ENCODE measurements around the gene DDR1.
"Not testable (repeated sequence)": the region's sequence is repeated elsewhere in the genome, so short reads cannot be mapped to it uniquely, and the experiment has no call there.

DDR1 gene

GRCh38 chr6:30926644-30927043 is 42.3 kb downstream of the DDR1 start:
- Histone ChIP-seq H3K4me3 (ENCODE audit: insufficient read length, low read depth) (no peak overlapping the region), H3K9me3 (ENCODE audit: insufficient read depth, low read length) (peaks cover 19% of the 10 kb centered on the region; the same call in 1 of the 2 replicates), H3K27me3 (ENCODE audit: insufficient read depth, insufficient read length) (no peaks in the 10 kb centered on the region), H3K36me3 (ENCODE audit: insufficient read depth, insufficient read length, low read length) (peaks cover 58% of the 10 kb centered on the region), H3K4me1 (ENCODE audit: insufficient read depth, insufficient read length) (peaks cover 5% of the 10 kb centered on the region), H3K9ac (ENCODE audit: insufficient read length, low read depth) (no peak overlapping the region)
- TF ChIP-seq ZNF274 (IDR thresholded peaks at IDR 0.05; ENCODE audit: low read depth, low read length), result no peak
- TF ChIP-seq SUZ12 (IDR thresholded peaks at IDR 0.05; ENCODE audit: extremely low read depth, insufficient read depth, insufficient read length), result no peak
- no peak for TF ChIP-seq YY1 (IDR thresholded peaks at IDR 0.05; ENCODE audit: insufficient read depth, insufficient read length)
- DNase-seq (ENCODE audit: low read depth, low spot score), result no peak

DNA sequence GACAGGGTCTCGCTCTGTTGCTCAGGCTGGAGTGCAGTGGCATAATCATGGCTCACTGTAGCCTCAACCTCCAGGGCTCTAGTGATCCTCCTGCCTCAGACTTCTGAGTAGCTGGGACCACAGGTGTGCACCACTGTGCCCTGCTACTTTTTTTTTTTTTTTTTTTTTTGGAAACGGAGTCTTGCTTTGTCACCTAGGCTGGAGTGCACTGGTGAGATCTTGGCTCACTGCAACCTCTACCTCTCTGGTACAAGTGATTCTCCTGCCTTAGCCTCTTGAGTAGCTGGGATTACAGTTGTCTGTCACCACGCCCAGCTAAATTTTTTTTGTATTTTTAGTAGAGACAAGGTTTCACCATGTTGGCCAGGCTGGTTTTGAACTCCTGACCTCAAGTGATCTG is 42.8 kb downstream of the DDR1 start:
- H3K27me3 ChIP-seq (ENCODE audit: insufficient read depth, insufficient read length); DNase-seq (ENCODE audit: low read depth, low spot score); H3K4me3 ChIP-seq (ENCODE audit: insufficient read length, low read depth); H3K9ac ChIP-seq (ENCODE audit: insufficient read length, low read depth); H3K4me1 ChIP-seq (ENCODE audit: insufficient read depth, insufficient read length): not testable (repeated sequence)
- Histone ChIP-seq H3K36me3 (ENCODE audit: insufficient read depth, insufficient read length, low read length) (peaks cover 55% of the 10 kb centered on the region), H3K9me3 (ENCODE audit: insufficient read depth, low read length) (peaks cover 19% of the 10 kb centered on the region; the same call in 1 of the 2 replicates)

- H3K9ac ChIP-seq (ENCODE audit: insufficient read length, low read depth), result no peak overlapping the region
- H3K27me3 ChIP-seq (ENCODE audit: insufficient read depth, insufficient read length), result no peaks in the 10 kb centered on the region
- H3K4me1 ChIP-seq (ENCODE audit: insufficient read depth, insufficient read length), result no peaks in the 10 kb centered on the region
- TF ChIP-seq SUZ12 (IDR thresholded peaks at IDR 0.05; ENCODE audit: extremely low read depth, insufficient read depth, insufficient read length) (no peak), ZNF274 (IDR thresholded peaks at IDR 0.05; ENCODE audit: low read depth, low read length) (no peak), YY1 (IDR thresholded peaks at IDR 0.05; ENCODE audit: insufficient read depth, insufficient read length) (no peak)
- peaks cover 19% of the 10 kb centered on the region; the same call in 1 of the 2 replicates for H3K9me3 ChIP-seq (ENCODE audit: insufficient read depth, low read length)
- peaks cover 40% of the 10 kb centered on the region for H3K36me3 ChIP-seq (ENCODE audit: insufficient read depth, insufficient read length, low read length)
- no peak overlapping the region for H3K4me3 ChIP-seq (ENCODE audit: insufficient read length, low read depth)
- no peak for DNase-seq (ENCODE audit: low read depth, low spot score)
Measured at GRCh38 chr6:30928677-30929076, 44.4 kb downstream of the DDR1 start.

DNA sequence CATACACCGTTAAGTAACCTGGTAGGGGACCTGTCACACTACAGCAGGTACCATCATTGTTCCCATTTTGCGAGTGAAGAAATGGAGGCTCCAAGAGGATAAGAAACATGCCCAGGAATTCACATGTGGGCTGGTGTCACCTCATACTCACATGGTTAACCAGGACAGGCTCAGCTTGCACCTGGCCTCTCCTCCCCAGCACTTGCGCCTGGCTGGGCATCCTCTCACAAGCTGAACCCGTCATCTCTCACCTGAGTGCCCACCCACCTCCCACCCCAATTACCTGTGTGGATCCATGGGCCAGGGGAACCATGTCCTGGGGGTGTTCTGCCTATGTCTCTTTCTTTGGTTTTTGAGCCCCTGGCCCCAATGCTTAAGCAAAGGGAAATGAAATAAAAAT is 46.2 kb downstream of the DDR1 start:
- no peak for TF ChIP-seq SUZ12 (IDR thresholded peaks at IDR 0.05; ENCODE audit: extremely low read depth, insufficient read depth, insufficient read length)
- TF ChIP-seq YY1 (IDR thresholded peaks at IDR 0.05; ENCODE audit: insufficient read depth, insufficient read length), result no peak
- TF ChIP-seq ZNF274 (IDR thresholded peaks at IDR 0.05; ENCODE audit: low read depth, low read length), result no peak
- Histone ChIP-seq H3K4me3 (ENCODE audit: insufficient read length, low read depth) (no peak overlapping the region), H3K9me3 (ENCODE audit: insufficient read depth, low read length) (peaks cover 19% of the 10 kb centered on the region; the same call in 1 of the 2 replicates), H3K36me3 (ENCODE audit: insufficient read depth, insufficient read length, low read length) (peaks cover 29% of the 10 kb centered on the region), H3K9ac (ENCODE audit: insufficient read length, low read depth) (no peak overlapping the region), H3K27me3 (ENCODE audit: insufficient read depth, insufficient read length) (no peaks in the 10 kb centered on the region), H3K4me1 (ENCODE audit: insufficient read depth, insufficient read length) (no peaks in the 10 kb centered on the region)
- no peak for DNase-seq (ENCODE audit: low read depth, low spot score)

DNA sequence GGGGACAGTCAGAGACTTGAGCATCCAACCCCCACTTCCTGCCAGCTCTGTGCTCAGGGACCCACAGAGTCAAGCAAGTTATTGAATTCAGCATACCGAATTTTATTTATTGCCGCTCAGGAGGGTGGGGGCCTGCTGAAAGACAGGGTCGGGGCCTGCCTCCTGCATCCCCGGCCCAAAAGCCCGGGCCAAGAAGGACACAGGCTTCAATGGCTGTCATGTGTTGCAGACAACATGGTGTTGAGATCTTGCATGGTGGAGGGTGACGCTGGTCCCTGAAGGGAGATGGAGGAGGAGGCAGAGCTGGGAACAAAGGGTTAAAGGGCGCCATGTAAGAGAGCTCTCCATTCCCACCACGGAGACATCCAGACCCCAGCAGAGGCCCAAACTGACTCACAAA is 47.0 kb downstream of the DDR1 start:
- no peak for DNase-seq (ENCODE audit: low read depth, low spot score)
- H3K36me3 ChIP-seq (ENCODE audit: insufficient read depth, insufficient read length, low read length), result peaks cover 22% of the 10 kb centered on the region
- H3K4me1 ChIP-seq (ENCODE audit: insufficient read depth, insufficient read length), result no peaks in the 10 kb centered on the region
- no peak overlapping the region for H3K9ac ChIP-seq (ENCODE audit: insufficient read length, low read depth)
- no peak overlapping the region for H3K4me3 ChIP-seq (ENCODE audit: insufficient read length, low read depth)
- peaks cover 19% of the 10 kb centered on the region; the same call in 1 of the 2 replicates for H3K9me3 ChIP-seq (ENCODE audit: insufficient read depth, low read length)
- TF ChIP-seq SUZ12 (IDR thresholded peaks at IDR 0.05; ENCODE audit: extremely low read depth, insufficient read depth, insufficient read length), result no peak
- no peak for TF ChIP-seq ZNF274 (IDR thresholded peaks at IDR 0.05; ENCODE audit: low read depth, low read length)
- TF ChIP-seq YY1 (IDR thresholded peaks at IDR 0.05; ENCODE audit: insufficient read depth, insufficient read length), result no peak
- no peaks in the 10 kb centered on the region for H3K27me3 ChIP-seq (ENCODE audit: insufficient read depth, insufficient read length)

- DNase-seq (ENCODE audit: low read depth, low spot score), result no peak
- H3K9me3 ChIP-seq (ENCODE audit: insufficient read depth, low read length), result peaks cover 19% of the 10 kb centered on the region; the same call in 1 of the 2 replicates
- no peak for TF ChIP-seq ZNF274 (IDR thresholded peaks at IDR 0.05; ENCODE audit: low read depth, low read length)
- TF ChIP-seq YY1 (IDR thresholded peaks at IDR 0.05; ENCODE audit: insufficient read depth, insufficient read length), result no peak
- TF ChIP-seq SUZ12 (IDR thresholded peaks at IDR 0.05; ENCODE audit: extremely low read depth, insufficient read depth, insufficient read length), result no peak
- no peak within 1 kb of the TSS for H3K9ac ChIP-seq (ENCODE audit: insufficient read length, low read depth)
- no peak within 1 kb of the TSS for H3K4me3 ChIP-seq (ENCODE audit: insufficient read length, low read depth)
- no peaks in the 10 kb centered on the region for H3K4me1 ChIP-seq (ENCODE audit: insufficient read depth, insufficient read length)
- peaks cover 16% of the 10 kb centered on the region for H3K36me3 ChIP-seq (ENCODE audit: insufficient read depth, insufficient read length, low read length)
- H3K27me3 ChIP-seq (ENCODE audit: insufficient read depth, insufficient read length), result no peaks in the 10 kb centered on the region
Measured at GRCh38 chr6:30931969-30932645, 47.8 kb downstream of the DDR1 start, which contains the start of gene SFTA2. Gene SFTA2 (minus strand): TSS chr6:30932170. CDS start chr6:30932096, 74 bp downstream.

- H3K9ac ChIP-seq (ENCODE audit: insufficient read length, low read depth), result no peak overlapping the region
- no peaks in the 10 kb centered on the region for H3K27me3 ChIP-seq (ENCODE audit: insufficient read depth, insufficient read length)
- TF ChIP-seq ZNF274 (IDR thresholded peaks at IDR 0.05; ENCODE audit: low read depth, low read length), result no peak
- TF ChIP-seq YY1 (IDR thresholded peaks at IDR 0.05; ENCODE audit: insufficient read depth, insufficient read length), result no peak
- TF ChIP-seq SUZ12 (IDR thresholded peaks at IDR 0.05; ENCODE audit: extremely low read depth, insufficient read depth, insufficient read length), result no peak
- peaks cover 12% of the 10 kb centered on the region for H3K36me3 ChIP-seq (ENCODE audit: insufficient read depth, insufficient read length, low read length)
- DNase-seq (ENCODE audit: low read depth, low spot score), result no peak
- H3K9me3 ChIP-seq (ENCODE audit: insufficient read depth, low read length), result peaks cover 14% of the 10 kb centered on the region; the same call in 1 of the 2 replicates
- H3K4me1 ChIP-seq (ENCODE audit: insufficient read depth, insufficient read length), result no peaks in the 10 kb centered on the region
- no peak overlapping the region for H3K4me3 ChIP-seq (ENCODE audit: insufficient read length, low read depth)
Measured at GRCh38 chr6:30932665-30933365, 48.5 kb downstream of the DDR1 start.

Data from NT2/D1 (cell line).